ENCODE measurements around the gene SLC4A5.
"Not testable (repeated sequence)": the region's sequence is repeated elsewhere in the genome, so short reads cannot be mapped to it uniquely, and the experiment has no call there.

DNA sequence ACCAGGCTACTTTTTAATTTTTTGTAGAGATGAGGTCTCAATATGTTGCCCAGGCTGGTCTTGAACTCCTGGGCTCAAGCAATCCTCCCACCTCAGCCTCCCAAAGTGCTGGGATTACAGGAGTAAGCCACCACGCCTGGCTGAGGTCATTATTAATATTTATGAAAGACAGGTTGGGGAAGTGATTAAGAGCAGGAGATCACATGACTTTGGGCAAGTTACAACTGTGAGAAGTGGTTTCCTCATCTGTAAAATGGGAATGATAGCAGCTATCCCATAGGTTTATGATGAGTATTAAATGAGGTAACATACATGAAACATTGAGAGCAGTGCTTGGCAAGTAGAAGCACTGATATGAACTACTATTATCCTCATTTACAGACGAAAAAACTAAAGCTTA lies 7.0 kb downstream of the SLC4A5 start:
- TF ChIP-seq POLR2A, POLR2AphosphoS5, TAF1, POU2F2, SPI1 (IDR thresholded peaks at IDR 0.05; ENCODE audit: low read depth, low read length): not testable (repeated sequence)
